Midbrain (tissue), 1 donor: ENCODE data around the gene PNLIP.

Source experiments
- DNase-seq: peaks from one replicate; lab custom pipeline; 2025; lab: John Stamatoyannopoulos, UW

Gene PNLIP

DNA sequence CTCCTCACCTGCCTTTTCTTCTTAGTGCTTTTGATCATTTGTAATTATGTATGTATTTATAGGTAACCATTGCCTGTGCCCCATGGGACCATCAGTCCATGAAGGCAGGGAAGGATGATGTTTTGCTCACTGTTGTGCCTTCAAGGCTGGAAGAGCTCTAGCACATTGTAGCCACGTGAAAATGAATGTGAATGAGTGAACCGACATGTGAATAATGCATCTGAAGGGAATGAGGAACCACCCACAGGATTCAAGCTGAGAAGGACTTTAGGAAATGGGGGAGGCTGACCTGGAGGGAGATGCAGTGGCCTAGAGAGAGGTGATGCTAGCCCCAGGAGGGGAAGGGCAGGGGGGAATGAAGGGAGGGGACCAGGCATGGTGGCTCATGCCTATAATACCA, 69.1 kb downstream of the PNLIP start:
- DNase-seq: no peak

DNA sequence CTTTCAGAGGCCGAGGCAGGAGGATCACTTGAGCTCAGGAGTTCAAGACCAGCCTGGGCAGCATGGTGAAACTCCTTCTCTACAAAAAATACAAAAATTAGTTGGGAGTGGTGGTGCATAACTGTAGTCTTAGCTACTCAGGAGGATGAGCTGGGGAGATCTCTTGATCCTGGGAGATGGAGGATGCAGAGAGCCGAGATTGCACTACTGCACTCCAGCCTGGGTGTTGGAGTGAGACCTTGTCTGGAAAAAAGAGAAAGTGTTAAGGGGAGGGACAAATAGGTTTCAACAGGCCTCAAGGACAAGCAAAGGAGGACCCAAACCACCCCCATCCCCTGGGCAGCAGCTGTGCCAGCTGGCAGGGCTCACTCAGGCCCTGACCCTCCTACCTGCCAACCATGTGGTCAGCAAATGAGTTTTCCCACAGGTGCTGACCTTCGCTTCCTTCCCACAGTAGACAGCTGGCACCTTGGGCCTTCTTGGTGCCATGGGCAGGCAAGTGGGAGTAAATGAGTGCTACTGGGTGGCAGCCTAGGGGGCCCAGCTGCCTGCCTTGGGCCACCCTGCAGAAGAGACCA, 69.6 kb downstream of the PNLIP start:
- DNase-seq: no peak
